Left lung (tissue), 10 donors: ENCODE data around the gene LDLRAD3. TPM values are rescaled to one million over a fixed set of nuclear protein-coding genes. Genes with fewer than 3 reads are reported as not detected.

ENCODE experiments used
- ATAC-seq: fragments of 200-7000 bp; cut with Tn5 transposase; one replicate; pipeline ENCODE4 v1.9.1; 2020; ENCODE audit warnings: moderate library complexity
- DNase-seq, 4 donors: peaks; one replicate each; pipeline ENCODE4 v3.0.0-alpha.2; 2013 to 2020
- H3K27ac ChIP-seq, 2 donors: fragments of 200-600 bp; sonication (generic) in 1 of 2; one replicate each; pipeline versions ENCODE4 v1.5.0 to v1.8.0; 2020 to 2021
- H3K27me3 ChIP-seq, 2 donors: fragments of 200-600 bp; sonication (generic) in 1 of 2; one replicate each; pipeline versions ENCODE4 v1.5.0 to v1.8.0; 2020 to 2021
- H3K36me3 ChIP-seq, 2 donors: fragments of 200-600 bp; sonication (generic) in 1 of 2; one replicate each; pipeline versions ENCODE4 v1.5.0 to v1.8.0; 2020 to 2021
- H3K4me1 ChIP-seq, 2 donors: fragments of 200-600 bp; one replicate each; pipeline ENCODE4 v1.8.0; 2021
- H3K4me3 ChIP-seq, 2 donors: fragments of 200-600 bp; sonication (generic) in 1 of 2; one replicate each; pipeline versions ENCODE4 v1.5.0 to v1.8.0; 2020 to 2021; ENCODE audit warnings: mild to moderate bottlenecking in 1 of 2
- H3K9me3 ChIP-seq, 2 donors: fragments of 200-600 bp; sonication (generic) in 1 of 2; one replicate each; pipeline versions ENCODE4 v1.5.0 to v1.8.0; 2020 to 2021
- CTCF ChIP-seq, 2 donors: fragments of 200-600 bp; sonication (generic) in 1 of 2; IDR thresholded peaks; one replicate each; pipeline versions ENCODE4 v1.5.0 to v1.8.0; 2021; ENCODE audit warnings: antibody characterized with exemption in 2 of 2
- intact Hi-C, 2 donors: fragments of 100-400 bp; cut with DNase I; formaldehyde crosslinking; loops; one replicate each; pipeline versions ENCODE4 v1.11.2 to v1.14.2; 2022
- polyA plus RNA-seq, 6 donors: library from polyadenylated mRNA; unstranded; fragments of 120-200 nt; gene quantifications; one replicate each; pipeline ENCODE4 v1.2.1, GENCODE V29; 2013; ENCODE audit not compliant: insufficient read length in 6 of 6
- total RNA-seq, 2 donors: library from RNA; stranded (reverse); fragmentation: NEBNext Ultra II Directional; extraction: Animal tissue kit (Norgen Biotek cat#: 25700); gene quantifications; one replicate each; pipeline ENCODE4 v1.2.1, GENCODE V29; 2021
- donor health status: DM: no; HTN: yes; CAD: no.
- donor health status: DM: no; HTN: no; CAD: no.

LDLRAD3 gene
- total and polyA plus RNA-seq, 8 donors: 7.1 to 18.2 (median 16.8) TPM

GRCh38 chr11:36146437-36146836 is 202.6 kb downstream of the LDLRAD3 start:
- no peaks in the 10 kb centered on the region for H3K36me3 ChIP-seq
- peaks cover 0 to 4% of the 10 kb centered on the region in 2 donors for H3K27me3 ChIP-seq
- no peak overlapping the region for H3K27ac ChIP-seq
- intact Hi-C loops: no loop called here
- H3K9me3 ChIP-seq: no peaks in the 10 kb centered on the region
- no peak for TF ChIP-seq CTCF (IDR thresholded peaks at IDR 0.05)
- no peak overlapping the region for H3K4me3 ChIP-seq
- ATAC-seq (no peak), DNase-seq (no peak)
- H3K4me1 ChIP-seq: peaks cover 4 to 18% of the 10 kb centered on the region in 2 donors

- Histone ChIP-seq H3K4me3 (no peak overlapping the region), H3K9me3 (no peaks in the 10 kb centered on the region), H3K27me3 (no peaks in the 10 kb centered on the region), H3K27ac (no peak overlapping the region), H3K4me1 (peaks cover 4 to 18% of the 10 kb centered on the region in 2 donors), H3K36me3 (no peaks in the 10 kb centered on the region)
- TF ChIP-seq CTCF (IDR thresholded peaks at IDR 0.05): no peak
- ATAC-seq: no peak
- DNase-seq: no peak
- intact Hi-C loops: no loop called here
These were observed 203.6 kb downstream of the LDLRAD3 start for GRCh38 chr11:36147491-36147890.

- Histone ChIP-seq H3K27ac (no peak overlapping the region), H3K4me1 (peaks cover 4 to 18% of the 10 kb centered on the region in 2 donors), H3K27me3 (no peaks in the 10 kb centered on the region), H3K9me3 (no peaks in the 10 kb centered on the region), H3K36me3 (no peaks in the 10 kb centered on the region), H3K4me3 (no peak overlapping the region)
- no peak for ATAC-seq
- intact Hi-C loops: no loop called here
- DNase-seq: no peak
- TF ChIP-seq CTCF (IDR thresholded peaks at IDR 0.05): no peak
These were observed 204.8 kb downstream of the LDLRAD3 start for GRCh38 chr11:36148701-36149100.

- TF ChIP-seq CTCF (IDR thresholded peaks at IDR 0.05): peak; percentile 27 to 36
- Histone ChIP-seq H3K4me3 (no peak overlapping the region), H3K27me3 (no peaks in the 10 kb centered on the region), H3K27ac (peak overlapping the region; percentile 53 to 76), H3K9me3 (no peaks in the 10 kb centered on the region), H3K36me3 (no peaks in the 10 kb centered on the region), H3K4me1 (peaks cover 4 to 23% of the 10 kb centered on the region in 2 donors)
- ATAC-seq (peak; percentile 94), DNase-seq (peak in 2 of 4 donors; percentile 68 to 78)
- intact Hi-C loops: loop anchor here in 1 of 2 donors (10.0 kb wide), 1 partner anchor 115 kb away; no protein-coding TSS in a partner anchor
These were observed 205.8 kb downstream of the LDLRAD3 start for GRCh38 chr11:36149538-36150242.

- Histone ChIP-seq H3K27ac (no peak overlapping the region), H3K4me3 (no peak overlapping the region)
- intact Hi-C loops: loop anchor here in 1 of 2 donors (10.0 kb wide), 1 partner anchor 114 kb away; no protein-coding TSS in a partner anchor
These were observed 207.1 kb downstream of the LDLRAD3 start for GRCh38 chr11:36150986-36151385.

More at GRCh38 chr11:36150986-36151385, 207.1 kb downstream of the LDLRAD3 start:
- no peak for TF ChIP-seq CTCF (IDR thresholded peaks at IDR 0.05)
- Histone ChIP-seq H3K36me3 (no peaks in the 10 kb centered on the region), H3K27me3 (no peaks in the 10 kb centered on the region), H3K4me1 (peaks cover 4 to 30% of the 10 kb centered on the region in 2 donors), H3K9me3 (no peaks in the 10 kb centered on the region)
- ATAC-seq: no peak
- DNase-seq: no peak
